SW480 (cell line): Measurements from ENCODE around the gene PHACTR3.

Source experiments
- DNase-seq: peaks from one replicate; pipeline ENCODE4 v3.0.0-alpha.2; 2016; ENCODE audit warnings: low spot score

Gene PHACTR3

DNA sequence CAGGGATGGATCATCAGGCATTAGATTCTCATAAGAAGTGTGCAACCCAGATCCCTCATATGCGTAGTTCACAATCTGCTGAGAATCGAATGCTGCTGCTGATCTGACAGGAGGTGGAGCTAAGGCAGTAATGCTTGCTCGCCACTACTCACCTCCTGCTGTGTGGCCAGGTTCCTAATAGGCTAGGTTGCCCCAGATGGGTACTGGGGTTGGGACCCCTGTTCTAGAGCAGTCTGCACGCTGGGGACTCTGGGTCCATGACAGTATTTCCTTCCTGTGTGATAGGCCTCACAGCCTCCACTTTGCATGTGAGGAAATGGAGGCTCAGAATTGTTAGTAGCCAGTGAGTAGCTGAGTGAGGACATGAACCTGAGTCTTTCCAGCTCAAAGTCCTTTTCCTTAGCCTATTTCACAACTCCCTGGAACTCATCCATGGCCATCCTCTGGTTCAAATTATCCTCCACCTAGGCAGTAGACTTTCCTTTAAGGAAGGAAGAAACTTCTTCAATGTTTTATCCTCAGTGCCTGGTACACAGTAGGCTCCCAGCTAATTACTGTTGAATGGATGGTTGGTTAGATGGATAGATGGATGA lies 211.9 kb downstream of the PHACTR3 start:
- DNase-seq = no peak

DNA sequence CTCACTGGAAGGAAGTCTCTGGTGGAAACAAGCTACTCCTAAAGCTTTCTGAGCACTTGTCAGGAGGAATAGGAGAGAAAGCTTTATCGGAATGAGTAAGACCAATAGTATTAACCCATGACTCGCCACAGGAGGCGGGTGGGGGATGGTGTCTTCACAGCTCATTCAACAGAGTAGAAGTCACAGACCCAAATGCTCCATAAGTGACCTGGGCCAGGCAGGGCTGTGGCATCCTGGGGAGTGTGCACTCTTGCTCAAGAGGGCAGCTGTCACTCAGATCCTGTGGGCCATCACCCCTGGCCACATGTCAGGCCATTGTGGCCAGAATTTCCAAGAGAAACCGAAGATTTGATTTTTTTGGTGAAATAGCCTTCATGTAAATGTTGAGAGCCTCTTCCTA lies 213.1 kb downstream of the PHACTR3 start:
- no peak for DNase-seq

DNA sequence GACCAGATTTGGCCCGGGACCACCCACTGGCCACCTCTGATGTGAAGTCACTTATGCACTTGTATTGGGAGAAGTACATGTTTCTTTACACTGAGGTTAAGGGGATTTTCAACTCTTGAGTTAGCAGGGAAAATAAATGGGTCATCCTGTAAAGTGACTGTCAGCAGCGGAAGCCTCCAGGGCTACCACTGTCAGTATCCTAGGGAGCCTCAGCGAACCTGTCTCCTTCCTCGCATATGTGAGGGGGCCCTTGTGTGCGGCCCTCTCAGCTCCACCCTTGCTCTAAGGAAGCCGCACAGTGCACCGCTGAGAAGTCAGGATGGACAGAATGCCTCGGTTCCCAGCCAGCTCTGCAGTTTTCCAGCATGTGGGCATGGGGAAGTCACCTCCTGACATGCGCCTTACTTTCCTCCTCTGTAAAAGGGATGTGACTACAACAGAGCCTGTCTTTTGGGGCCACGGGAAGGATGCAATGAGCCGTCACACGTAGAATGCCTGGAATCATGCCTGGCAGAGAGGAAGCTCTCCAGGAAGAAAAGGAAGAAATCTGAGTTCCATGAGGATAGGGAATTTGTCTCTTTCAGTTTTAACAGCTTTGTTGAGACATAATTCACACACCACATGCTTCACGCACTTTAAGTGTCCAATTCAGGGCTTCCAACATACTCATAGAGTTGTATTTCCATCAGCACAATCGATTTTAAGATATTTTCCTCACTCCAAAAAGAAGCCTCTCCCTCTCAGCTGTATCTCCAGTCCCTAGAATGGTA lies 213.7 kb downstream of the PHACTR3 start:
- no peak for DNase-seq

DNA sequence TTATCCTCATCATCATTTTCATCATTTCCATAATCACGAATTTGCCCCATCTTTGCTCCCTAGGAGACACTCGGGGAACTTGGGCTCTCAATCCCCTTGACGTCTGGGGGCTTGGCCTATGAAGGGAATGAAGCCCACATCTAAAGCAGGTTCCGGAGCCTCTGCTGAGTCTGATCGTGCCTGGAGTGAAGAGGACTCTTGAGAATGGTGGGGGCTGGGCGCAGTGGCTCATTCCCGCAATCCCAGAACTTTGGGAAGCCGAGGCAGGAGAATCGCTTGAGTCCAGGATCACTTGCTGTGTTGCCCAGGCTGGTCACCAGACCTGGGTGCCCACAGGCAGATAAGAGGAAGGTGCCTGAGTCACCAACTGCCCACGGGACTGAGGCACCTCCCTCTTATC lies 214.6 kb downstream of the PHACTR3 start:
- DNase-seq = no peak

DNA sequence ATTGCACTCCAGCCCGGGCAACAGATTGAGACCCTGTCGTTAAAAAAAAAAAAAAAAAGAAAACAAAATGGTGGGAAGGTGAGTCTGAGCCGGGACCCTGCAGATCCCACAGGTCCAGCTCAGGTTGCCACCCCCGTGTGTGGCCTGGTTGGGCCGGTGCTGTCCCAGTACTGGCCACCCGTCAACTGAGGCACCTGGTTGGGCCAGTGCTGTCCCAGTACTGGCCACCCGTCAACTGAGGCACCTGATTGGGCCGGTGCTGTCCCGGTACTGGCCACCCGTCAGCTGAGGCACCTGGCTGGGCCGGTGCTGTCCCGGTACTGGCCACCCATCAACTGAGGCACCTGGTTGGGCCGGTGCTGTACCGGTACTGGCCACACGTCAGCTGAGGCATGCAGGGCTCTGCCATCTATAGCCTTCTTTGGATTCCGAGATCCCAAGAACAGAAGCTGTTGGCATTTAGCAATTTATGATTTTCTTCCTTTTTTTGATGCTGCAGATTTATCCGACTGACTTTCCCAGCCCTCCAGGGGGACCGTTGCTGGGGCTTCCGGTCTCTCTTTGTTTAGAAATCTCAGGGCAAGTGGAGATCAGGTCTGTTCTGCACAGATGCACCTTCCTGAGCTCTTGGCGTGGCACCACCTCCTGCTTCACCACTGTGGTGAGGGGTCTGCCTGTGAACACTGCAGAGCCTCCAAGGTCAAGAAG lies 215.3 kb downstream of the PHACTR3 start:
- no peak for DNase-seq

DNA sequence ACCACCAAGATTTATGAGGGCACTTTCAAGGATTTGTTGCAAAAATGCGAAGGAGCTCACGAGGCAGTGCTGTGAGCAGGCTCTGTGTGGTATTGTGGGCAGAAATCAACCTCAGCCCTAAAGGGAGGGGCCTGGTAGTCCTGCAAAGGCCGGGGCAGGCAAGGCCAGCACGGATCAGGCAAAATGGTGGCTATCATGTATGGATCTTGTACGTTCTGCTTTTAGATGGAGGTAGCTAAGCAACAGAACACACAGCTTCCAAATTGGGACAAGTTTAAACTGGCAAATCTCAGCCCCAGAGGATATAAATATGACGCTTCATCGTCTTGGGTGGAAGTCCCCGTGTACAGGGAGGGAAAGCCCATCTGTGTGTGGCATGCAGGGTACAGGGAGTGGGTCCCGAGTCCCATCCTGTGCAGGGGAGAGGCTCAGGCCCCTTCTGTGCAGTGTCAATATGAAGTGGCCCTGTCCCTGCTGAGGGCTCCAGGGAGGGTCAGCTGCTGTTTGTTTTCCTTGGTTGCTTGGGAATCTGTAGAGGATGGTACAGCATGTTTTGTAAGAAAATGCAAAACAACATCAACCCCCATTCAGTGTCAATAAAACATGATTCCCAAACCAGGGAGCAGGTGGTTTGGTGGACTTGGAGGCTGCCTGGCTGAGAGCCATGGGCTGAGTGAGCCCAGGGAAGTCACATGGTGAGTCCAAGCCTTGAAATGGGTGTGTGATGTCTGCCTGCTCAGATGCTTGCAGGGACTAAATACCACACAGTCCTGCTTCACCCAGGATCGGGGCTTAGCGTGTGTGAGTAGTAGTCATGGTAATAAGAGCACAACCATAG lies 216.1 kb downstream of the PHACTR3 start:
- peak; percentile 30 for DNase-seq

DNA sequence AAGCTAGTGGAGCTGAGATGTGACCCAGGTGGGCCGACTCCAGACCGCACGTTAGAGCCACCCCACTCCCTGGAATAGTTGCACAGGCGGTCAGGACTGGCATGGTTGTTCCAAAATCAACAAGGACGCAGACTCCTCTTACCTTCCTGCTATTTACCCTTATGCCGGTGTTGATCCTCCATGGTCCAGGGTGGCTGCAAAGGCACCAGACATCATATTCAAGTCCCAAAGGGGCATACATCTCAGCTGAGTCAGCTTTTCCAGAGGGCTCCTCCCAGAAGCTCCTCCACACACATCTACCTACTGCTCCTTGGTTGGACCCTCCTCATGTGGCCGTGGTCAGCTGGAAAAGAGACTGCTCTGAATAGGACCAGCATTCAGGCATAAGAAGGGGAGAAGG lies 216.9 kb downstream of the PHACTR3 start:
- DNase-seq = no peak

DNA sequence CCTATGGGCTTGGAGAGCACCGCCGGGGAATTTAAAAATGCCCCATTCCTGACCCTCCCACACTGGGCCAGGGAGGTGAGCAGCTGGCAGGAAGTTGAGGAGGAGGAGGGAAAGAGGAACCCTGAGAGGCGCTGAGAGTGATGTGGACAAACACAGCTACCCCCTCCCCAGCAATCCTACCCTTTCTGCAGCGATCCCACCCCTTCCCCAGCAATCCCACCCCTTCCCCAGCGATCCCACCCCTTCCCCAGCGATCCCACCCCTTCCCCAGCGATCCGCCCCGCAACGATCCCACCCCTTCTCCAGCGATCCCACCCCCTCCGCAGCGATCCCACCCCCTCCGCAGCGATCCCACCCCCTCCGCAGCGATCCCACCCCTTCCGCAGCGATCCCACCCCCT lies 217.4 kb downstream of the PHACTR3 start:
- no peak for DNase-seq

DNA sequence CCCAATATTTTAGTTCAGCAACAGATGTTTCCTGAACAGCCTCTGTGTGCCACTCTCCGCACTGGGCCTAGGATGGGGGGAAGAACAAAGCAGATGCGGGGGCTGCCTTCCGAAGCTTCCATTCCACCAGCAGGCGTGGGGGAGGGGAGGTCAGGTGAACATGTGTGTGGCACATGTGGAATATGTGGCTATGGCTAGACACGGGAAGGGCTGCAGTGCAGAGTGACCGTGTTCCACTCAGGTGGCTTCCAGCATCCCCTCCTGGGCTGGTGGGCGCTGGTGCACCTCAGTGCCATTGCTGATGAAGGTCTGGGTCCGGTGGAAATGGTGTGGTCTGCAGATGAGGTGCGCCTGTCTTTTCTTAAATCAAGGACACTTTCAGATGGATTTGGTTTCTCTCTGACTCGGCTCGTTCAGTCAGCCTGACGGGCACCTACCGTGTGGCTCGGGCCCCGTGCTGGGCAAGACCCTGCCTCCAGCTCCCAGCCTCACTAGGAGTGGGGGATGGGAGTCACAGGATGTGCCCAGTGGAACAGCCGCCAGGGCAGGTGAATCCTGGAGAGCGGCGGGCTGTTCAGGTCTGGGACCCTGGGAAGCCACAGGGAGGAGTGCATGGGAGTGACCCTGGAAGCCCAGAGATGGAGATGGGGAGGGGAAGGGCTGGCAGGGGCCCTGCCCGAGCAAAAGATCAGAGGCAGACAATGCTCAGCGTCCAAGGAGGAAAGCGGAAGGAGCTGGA lies 218.1 kb downstream of the PHACTR3 start:
- DNase-seq = no peak

DNA sequence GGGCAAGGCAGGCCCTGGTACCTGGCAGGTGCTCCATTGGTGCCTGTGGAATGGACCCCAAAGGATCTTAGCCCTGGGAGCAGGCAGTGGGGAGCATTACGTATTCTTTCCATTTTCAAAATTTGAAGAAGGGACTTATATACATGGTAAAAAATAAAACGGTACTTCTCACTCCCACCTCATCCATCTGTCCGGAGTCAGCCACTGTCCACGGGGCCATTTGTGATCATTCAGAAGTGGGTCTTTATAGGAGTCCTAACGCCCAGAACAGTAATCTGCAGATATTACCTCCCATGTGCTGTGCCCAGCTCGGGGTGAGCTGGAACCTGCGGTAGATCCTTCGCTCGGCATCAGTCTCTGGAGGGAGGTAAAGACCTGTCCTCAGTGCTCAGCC lies 218.7 kb downstream of the PHACTR3 start:
- no peak for DNase-seq

DNA sequence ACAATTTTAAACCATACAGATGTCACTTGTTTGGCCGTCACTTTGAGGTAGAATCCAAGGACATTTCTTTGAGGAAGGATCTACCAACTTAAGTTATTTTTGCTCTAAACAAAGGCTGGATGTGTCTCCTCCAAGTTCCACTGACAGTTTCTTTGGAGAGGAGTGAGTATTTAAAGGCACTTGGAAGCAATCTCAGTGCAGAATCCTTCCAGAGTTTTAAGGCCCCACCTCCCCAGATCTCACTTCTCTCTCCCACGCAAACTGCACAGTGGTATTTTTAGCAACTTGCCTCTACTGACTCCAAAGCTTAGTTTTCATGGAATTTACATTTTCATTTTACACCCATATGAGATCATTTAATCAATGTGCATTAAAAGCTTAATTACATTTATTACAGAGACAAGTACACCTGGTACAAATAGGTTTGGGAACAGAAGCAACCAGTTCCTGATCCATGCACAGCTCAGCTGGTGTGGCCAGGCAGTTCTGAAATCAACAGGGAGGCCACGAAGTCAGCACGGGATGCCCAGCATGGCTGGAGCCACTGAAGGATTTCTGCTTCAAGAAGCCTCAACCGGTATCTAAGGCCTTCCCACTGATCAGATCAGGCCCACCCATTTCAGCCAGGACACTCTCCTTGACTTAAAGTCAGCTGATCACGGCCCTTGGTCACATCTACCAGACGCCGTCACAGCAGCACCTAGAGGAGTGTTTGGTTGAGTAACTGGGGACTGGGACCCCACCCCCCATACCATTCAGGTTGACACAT lies 219.3 kb downstream of the PHACTR3 start:
- DNase-seq = no peak

DNA sequence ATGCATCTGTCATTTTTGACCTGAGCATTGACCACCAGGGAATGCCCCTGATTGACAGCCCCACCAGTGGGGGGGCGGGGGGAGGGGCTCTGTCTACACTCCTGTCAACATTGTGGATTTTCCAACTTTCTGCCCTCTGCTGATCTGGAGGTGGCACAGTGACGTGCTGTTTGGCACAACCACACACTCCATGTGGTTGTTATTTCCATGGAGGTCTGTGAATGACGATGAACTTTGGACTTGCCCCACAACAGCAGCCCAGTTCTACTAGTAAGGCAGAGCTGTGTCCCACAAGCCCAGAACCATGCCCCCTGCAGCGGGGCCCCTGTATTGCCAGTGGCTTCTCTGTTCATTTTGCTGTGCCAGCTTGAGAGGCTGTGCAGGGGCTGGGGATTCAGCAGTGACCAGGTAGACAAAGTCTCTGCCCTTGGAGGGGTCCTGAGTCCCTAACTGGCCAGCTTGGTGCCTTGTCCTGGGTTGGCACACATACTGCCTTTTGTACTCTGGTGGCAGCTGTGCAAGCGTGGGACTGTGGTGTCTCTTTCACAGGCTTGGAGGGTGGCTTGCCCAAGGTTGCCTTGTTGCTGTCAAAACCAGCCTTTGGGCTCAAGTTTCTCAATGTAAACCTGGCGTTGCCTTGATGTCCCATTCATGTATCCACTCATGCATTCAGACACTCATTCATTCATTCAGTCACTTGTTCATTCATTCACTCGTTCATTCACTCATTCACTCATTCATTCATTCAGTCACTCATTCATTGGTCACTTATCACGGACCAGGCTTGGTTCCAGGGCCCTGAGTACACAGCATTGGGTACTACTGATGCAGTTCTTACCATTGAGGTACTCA lies 220.6 kb downstream of the PHACTR3 start:
- DNase-seq = peak; percentile 55

DNA sequence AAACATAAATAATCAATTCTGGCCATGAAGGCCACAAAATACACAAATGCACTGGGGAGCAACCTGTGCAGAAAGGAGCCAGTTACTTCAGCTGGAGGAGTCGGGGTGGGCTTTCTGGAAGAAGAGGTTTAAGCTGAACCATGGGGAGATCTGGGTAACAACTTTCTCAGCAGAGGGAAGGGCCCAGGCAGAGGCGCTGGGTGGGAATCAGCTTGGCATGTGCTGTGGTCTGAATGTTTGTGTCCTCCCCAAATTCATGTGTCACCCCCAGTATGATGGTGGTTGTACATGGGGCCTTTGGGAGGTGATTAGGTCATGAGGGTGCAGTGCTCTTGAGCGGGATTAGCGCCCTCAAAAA lies 221.2 kb downstream of the PHACTR3 start:
- DNase-seq = no peak

DNA sequence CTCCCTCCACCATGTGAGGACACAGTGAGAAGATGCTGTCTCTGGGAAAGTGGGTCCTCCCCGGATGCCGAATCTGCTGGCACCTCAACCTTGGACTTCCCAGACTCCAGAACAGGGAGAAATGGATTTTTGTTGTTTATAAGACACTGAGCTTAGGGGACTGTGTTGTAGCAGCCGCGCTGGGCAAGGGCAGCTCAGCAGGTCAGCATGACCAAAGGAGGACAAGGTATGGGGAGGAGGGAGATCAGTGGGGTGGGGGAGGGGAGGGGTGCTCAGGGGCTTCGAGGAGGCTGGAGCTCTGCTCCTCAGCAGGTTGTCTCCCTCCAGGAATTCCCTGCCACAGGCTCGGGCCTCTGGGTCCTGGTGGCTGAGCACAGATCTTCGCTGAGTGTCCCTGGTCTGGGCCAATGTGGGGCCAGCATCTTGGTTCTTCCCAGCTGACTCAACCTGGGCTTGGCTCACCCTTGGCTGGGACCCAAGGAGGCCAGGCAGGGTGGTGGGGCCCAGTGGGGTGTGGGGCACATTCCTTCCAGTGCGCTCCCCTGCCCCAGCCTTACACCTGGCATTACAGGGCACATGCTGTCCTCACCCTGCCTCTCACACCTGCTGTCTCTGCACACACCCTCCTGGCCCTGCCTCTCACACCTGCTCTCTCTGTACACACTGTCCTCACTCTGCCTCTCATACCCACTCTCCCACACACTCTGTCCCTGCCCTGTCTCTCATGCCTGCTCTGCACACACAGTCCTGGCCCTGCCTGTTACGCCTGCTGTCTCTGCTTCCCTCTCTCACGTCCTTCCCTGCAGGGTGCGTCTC lies 221.8 kb downstream of the PHACTR3 start:
- peak; percentile 93 for DNase-seq

DNA sequence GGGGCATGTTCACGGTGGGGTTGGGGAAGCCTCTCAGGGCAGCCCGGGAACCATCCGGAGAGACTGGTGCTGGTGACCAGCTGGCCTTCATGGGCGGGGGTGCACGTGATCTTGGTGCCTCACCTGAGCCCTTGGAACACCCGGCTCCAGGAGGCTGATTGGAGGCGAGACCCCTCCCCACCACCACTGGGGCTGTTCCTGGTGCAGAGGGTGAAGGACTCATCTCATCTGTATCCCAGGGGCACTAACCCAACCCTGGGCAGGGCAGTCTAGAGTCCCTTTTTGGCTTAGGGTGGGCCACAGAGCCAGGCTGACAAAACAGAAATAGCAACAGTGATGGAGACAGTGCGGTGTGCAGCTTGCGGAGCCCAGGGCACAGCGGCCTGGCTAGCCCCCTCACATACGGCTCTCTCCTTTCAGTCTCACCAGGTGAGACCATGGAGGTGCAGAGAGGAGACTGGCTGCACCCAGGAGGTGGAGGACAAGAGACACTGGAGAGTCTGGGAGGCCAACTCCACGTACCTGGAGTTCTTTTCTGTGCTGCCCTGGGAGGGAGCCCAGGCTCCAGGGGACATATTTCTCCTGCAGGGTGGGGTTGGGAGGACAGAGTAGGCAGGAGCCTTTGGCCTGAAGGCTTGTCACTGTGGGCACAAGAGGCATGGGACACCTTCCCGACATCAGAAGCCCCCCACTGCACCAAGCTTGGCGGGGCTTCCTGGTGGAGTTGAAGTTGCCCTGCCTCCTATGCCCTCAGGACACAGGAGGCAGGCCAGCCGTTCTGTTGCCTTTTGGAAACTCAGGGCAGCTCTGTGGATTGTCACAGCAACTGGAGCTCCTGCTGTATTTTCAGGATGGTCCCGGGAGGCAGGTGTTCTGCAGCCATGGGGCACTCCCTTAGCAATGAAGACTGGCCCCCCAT lies 223.1 kb downstream of the PHACTR3 start:
- DNase-seq = no peak

DNA sequence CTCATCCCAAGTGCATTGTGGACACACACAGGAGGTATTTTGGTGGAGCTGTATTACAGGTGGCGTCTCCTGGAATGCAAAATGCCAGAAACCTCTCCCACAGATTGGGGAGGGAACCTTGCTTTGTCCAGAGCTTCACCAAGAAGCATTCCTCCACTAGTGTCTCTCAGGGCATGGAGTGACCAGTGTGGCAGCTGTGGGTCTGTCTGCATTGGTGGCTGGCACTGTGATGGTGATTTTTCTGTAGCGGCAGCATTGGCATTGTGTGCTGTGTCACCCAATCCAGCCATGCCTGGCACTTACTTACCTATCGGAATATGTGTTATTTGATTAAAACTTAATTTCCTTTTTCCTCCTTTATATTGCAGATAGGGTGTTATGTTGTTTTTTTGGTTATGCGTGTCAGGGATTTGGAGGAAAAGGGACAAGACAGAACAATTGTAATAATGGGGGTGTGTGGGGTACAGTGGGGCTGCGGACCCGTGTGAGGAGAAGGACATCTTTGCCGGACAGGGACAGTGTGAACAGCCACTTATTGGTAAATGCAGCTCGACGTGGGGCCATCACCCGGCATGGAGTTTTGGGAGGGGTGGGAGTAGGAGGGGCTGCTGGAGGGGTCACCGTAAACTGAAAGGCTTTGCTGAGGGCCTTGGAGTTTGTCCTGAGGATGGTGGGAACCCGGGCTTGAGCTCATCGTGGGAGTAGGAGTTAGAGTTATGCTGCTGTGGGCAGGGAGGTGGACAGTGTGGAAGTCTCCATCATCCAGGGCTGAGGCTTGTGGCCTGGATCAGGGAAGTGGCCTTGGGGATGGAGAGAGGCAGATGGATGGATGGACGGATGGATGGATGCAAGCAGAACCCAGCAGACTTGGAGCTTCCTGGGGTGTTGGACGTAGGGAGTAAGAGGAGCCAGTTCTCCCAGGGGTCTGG lies 224.0 kb downstream of the PHACTR3 start:
- no peak for DNase-seq
